HCT116 (cell line): ENCODE data around the gene OR2A1. TPM values are rescaled to one million over a fixed set of nuclear protein-coding genes. Genes with fewer than 3 reads are reported as not detected.
A peak's percentile ranks its signal among the peaks of the same experiment; 100 is the strongest.
"Not testable (repeated sequence)": the region's sequence is repeated elsewhere in the genome, so short reads cannot be mapped to it uniquely, and the experiment has no call there.

Experiments
- ATAC-seq: fragments of 200-7000 bp; cut with Tn5 transposase; 2 replicates; pipeline ENCODE4 v1.9.1; 2020; ENCODE audit warnings: mild to moderate bottlenecking, moderate library complexity
- BruUV-seq: library from RNA; stranded (reverse); fragments of 400-500 nt; replicated peaks from 2 replicates; lab custom pipeline; 2021; lab: Mats Ljungman, UMichigan
- CTCF ChIA-PET: fragments of 300-600 bp; sonication (Branson Sonifier 250); formaldehyde crosslinking; loops from one replicate; lab custom pipeline; 2021; ENCODE audit warnings: antibody characterized with exemption; lab: Charles Lee
- POLR2A ChIA-PET: fragments of 300-600, 350-600 bp; sonication (Branson Sonifier 250); formaldehyde crosslinking; loops from one replicate; lab custom pipeline; 2021; ENCODE audit warnings: antibody characterized with exemption; lab: Charles Lee
- RAD21 ChIA-PET, 2 experiments: fragments of 300-600 bp; sonication (Branson Sonifier 250); formaldehyde crosslinking; loops; one replicate each; lab custom pipeline; 2023; ENCODE audit warnings: low total read pairs in 2 of 2; ENCODE audit not compliant: uncharacterized antibody in 2 of 2, unreplicated experiment in 2 of 2, low non-redundant PET in 1 of 2; lab: Charles Lee
- DNase-seq: peaks from one replicate; pipeline ENCODE4 v3.0.0-alpha.2; 2010; ENCODE audit warnings: low read depth, low spot score
- H2AFZ ChIP-seq: fragments of 200-600 bp; shearing (Covaris generic), sonication (generic); 2 replicates; pipeline ENCODE4 v1.6.1; 2017; ENCODE audit warnings: low read depth, mixed run types, mixed read lengths, antibody characterized with exemption, low read length; ENCODE audit not compliant: poor library complexity, severe bottlenecking
- H3K27ac ChIP-seq: 2 replicates; pipeline ENCODE4 v1.5.1; 2012; ENCODE audit warnings: low read depth, low read length
- H3K27me3 ChIP-seq: fragments of 200-600 bp; sonication (generic); 2 replicates; pipeline ENCODE4 v1.6.1; 2016; ENCODE audit warnings: mixed run types, low read length, mixed read lengths; ENCODE audit not compliant: insufficient read depth
- H3K36me3 ChIP-seq, 2 experiments: fragments of 200-500 bp in 1 of 2; fragments of 200-600 bp in 1 of 2; sonication (Bioruptor generic) in 1 of 2; sonication (generic) in 1 of 2; 2 replicates each; pipeline versions ENCODE4 v1.5.1 to v1.6.1; 2014 to 2016; ENCODE audit warnings: low read length in 2 of 2, inconsistent platforms in 1 of 2, mixed read lengths in 1 of 2, mixed run types in 1 of 2; ENCODE audit not compliant: insufficient read depth in 2 of 2, control insufficient read depth in 1 of 2
- H3K4me1 ChIP-seq, 2 experiments: fragments of 200-600 bp in 1 of 2; sonication (generic) in 1 of 2; 2 replicates each; pipeline versions ENCODE4 v1.5.1 to v1.6.1; 2012 to 2017; ENCODE audit warnings: low read length in 2 of 2, inconsistent platforms in 1 of 2, mild to moderate bottlenecking in 1 of 2, mixed read lengths in 1 of 2, mixed run types in 1 of 2, moderate library complexity in 1 of 2; ENCODE audit not compliant: insufficient read depth in 2 of 2, control insufficient read depth in 1 of 2
- H3K4me2 ChIP-seq: fragments of 200-600 bp; sonication (generic); 2 replicates; pipeline ENCODE4 v1.6.1; 2017; ENCODE audit warnings: mixed run types, low read length, mixed read lengths
- H3K4me3 ChIP-seq, 2 experiments: fragments of 200-600 bp in 1 of 2; sonication (generic) in 1 of 2; replicated peaks in 1 of 2; 2 replicates each; pipeline ENCODE4 v1.5.1; 2011 to 2016; ENCODE audit warnings: low read length in 2 of 2, control low read depth in 1 of 2, low read depth in 1 of 2, mild to moderate bottlenecking in 1 of 2, mixed read lengths in 1 of 2, mixed run types in 1 of 2
- H3K79me2 ChIP-seq: fragments of 200-600 bp; sonication (generic); 2 replicates; pipeline ENCODE4 v1.6.1; 2017; ENCODE audit warnings: mild to moderate bottlenecking, mixed run types, low read length, moderate library complexity, mixed read lengths; ENCODE audit not compliant: insufficient read depth
- H3K9ac ChIP-seq: fragments of 200-600 bp; sonication (generic); 2 replicates; pipeline ENCODE4 v1.6.1; 2016; ENCODE audit warnings: low read length, mixed read lengths
- H3K9me2 ChIP-seq: fragments of 200-600 bp; sonication (generic), shearing (Covaris generic); 2 replicates; pipeline ENCODE4 v1.6.1; 2017; ENCODE audit warnings: mixed run types, mild to moderate bottlenecking, moderate library complexity; ENCODE audit not compliant: insufficient read depth
- H3K9me3 ChIP-seq, 2 experiments: fragments of 200-500 bp in 1 of 2; fragments of 200-600 bp in 1 of 2; sonication (Bioruptor generic) in 1 of 2; sonication (generic) in 1 of 2; 2 replicates each; pipeline ENCODE4 v1.6.1; 2014 to 2017; ENCODE audit warnings: low read length in 2 of 2, mixed read lengths in 2 of 2, inconsistent platforms in 1 of 2, low read depth in 1 of 2, mild to moderate bottlenecking in 1 of 2, mixed run types in 1 of 2, moderate library complexity in 1 of 2; ENCODE audit not compliant: control insufficient read depth in 1 of 2, insufficient read depth in 1 of 2
- H4K20me1 ChIP-seq: fragments of 200-600 bp; sonication (generic), shearing (Covaris generic); 2 replicates; pipeline ENCODE4 v1.6.1; 2017; ENCODE audit warnings: mixed run types, mild to moderate bottlenecking, moderate library complexity; ENCODE audit not compliant: insufficient read depth
- intact Hi-C: fragments of 100-400 bp; cut with micrococcal nuclease; formaldehyde crosslinking; loops from 2 replicates; pipeline ENCODE4 v1.10.0; 2022
- total RNA-seq: library from RNA; stranded (reverse); gene quantifications from one replicate; pipeline ENCODE4 v1.2.1, GENCODE V29; 2021; ENCODE audit not compliant: unreplicated experiment

Gene OR2A1
- total RNA-seq, 1 experiment from 2014 or later, result not detected

GRCh38 chr7:144365523-144365922 is 53.3 kb downstream of the OR2A1 start:
- H3K4me1 ChIP-seq, POLR2A ChIA-PET: not testable (repeated sequence)
- ATAC-seq, result peak; percentile 63

GRCh38 chr7:144367250-144367649 is 55.0 kb downstream of the OR2A1 start:
- H3K4me3 ChIP-seq, CTCF ChIA-PET, DNase-seq, H2AFZ ChIP-seq, H3K27me3 ChIP-seq, RAD21 ChIA-PET, H3K36me3 ChIP-seq, H3K79me2 ChIP-seq, H3K9ac ChIP-seq, H3K4me1 ChIP-seq, POLR2A ChIA-PET, H3K9me2 ChIP-seq, H4K20me1 ChIP-seq, H3K9me3 ChIP-seq, H3K4me2 ChIP-seq, BruUV-seq, intact Hi-C loops, H3K27ac ChIP-seq: not testable (repeated sequence)
- peak; percentile 52 for ATAC-seq

More at GRCh38 chr7:144365523-144365922, 53.3 kb downstream of the OR2A1 start:
- H2AFZ ChIP-seq, H3K9me3 ChIP-seq, H3K4me2 ChIP-seq, RAD21 ChIA-PET, H4K20me1 ChIP-seq, H3K79me2 ChIP-seq, BruUV-seq, H3K9ac ChIP-seq, H3K4me3 ChIP-seq, DNase-seq, intact Hi-C loops, H3K27me3 ChIP-seq, CTCF ChIA-PET, H3K9me2 ChIP-seq, H3K36me3 ChIP-seq, H3K27ac ChIP-seq: not testable (repeated sequence)

GRCh38 chr7:144369221-144369620 is 57.0 kb downstream of the OR2A1 start:
- H2AFZ ChIP-seq, CTCF ChIA-PET, H3K79me2 ChIP-seq, H3K9ac ChIP-seq, H3K4me1 ChIP-seq, H3K4me3 ChIP-seq, H3K27me3 ChIP-seq, H3K4me2 ChIP-seq, H3K36me3 ChIP-seq, DNase-seq, BruUV-seq, H3K27ac ChIP-seq, H4K20me1 ChIP-seq, POLR2A ChIA-PET, H3K9me3 ChIP-seq, H3K9me2 ChIP-seq, RAD21 ChIA-PET, intact Hi-C loops: not testable (repeated sequence)
- peak; percentile 39; the same call in 1 of the 2 replicates for ATAC-seq

Other genes starting within 250 kb of the OR2A1 start
- gene OR2A25, start 242.6 kb upstream of the OR2A1 start, total RNA-seq, result not detected
- not detected for gene OR2A12, start 226.1 kb upstream of the OR2A1 start, total RNA-seq
- gene OR2A2, start 202.8 kb upstream of the OR2A1 start, total RNA-seq, result not detected
- not detected for gene OR2A14, start 189.2 kb upstream of the OR2A1 start, total RNA-seq
- gene CTAGE4, start 129.0 kb upstream of the OR2A1 start, total RNA-seq, result 6.0 TPM
- gene ARHGEF35, start 116.6 kb upstream of the OR2A1 start, total RNA-seq, result 17.4 TPM
- not detected for gene OR2A42, start 72.8 kb upstream of the OR2A1 start, total RNA-seq
- 8.1 TPM for gene OR2A7, start 47.6 kb upstream of the OR2A1 start, total RNA-seq
- 6.1 TPM for gene CTAGE8, start 43.1 kb upstream of the OR2A1 start, total RNA-seq
- 44.2 TPM for gene ARHGEF5, start 43.0 kb downstream of the OR2A1 start, total RNA-seq
- not detected for gene NOBOX, start 91.3 kb downstream of the OR2A1 start, total RNA-seq